Chondrocyte (in vitro differentiated cells): ENCODE measurements around the gene TXK. TPM values are rescaled to one million over a fixed set of nuclear protein-coding genes. Genes with fewer than 3 reads are reported as not detected.

ENCODE experiments used
- DNase-seq: peaks from one replicate; pipeline ENCODE4 v3.0.0; 2021; ENCODE audit warnings: mixed read lengths, low spot score
- H3K27ac Mint-ChIP-seq: one replicate; pipeline ENCODE4 v1.8.0; 2021; ENCODE audit warnings: mild to moderate bottlenecking, moderate library complexity, mixed read lengths; ENCODE audit not compliant: unreplicated experiment
- H3K27me3 Mint-ChIP-seq: 2 replicates; pipeline ENCODE4 v1.8.0; 2021; ENCODE audit warnings: low read depth, mixed read lengths
- H3K36me3 Mint-ChIP-seq: 2 replicates; pipeline ENCODE4 v1.8.0; 2021; ENCODE audit warnings: low read depth, mixed read lengths
- H3K4me1 Mint-ChIP-seq: 2 replicates; pipeline ENCODE4 v1.8.0; 2021; ENCODE audit warnings: low read depth, mild to moderate bottlenecking, mixed read lengths
- H3K4me3 Mint-ChIP-seq: one replicate; pipeline ENCODE4 v1.8.0; 2021; ENCODE audit warnings: mild to moderate bottlenecking, moderate library complexity, mixed read lengths; ENCODE audit not compliant: unreplicated experiment
- H3K9me3 Mint-ChIP-seq: 2 replicates; pipeline ENCODE4 v1.8.0; 2021; ENCODE audit warnings: low read depth, mixed read lengths
- CTCF ChIP-seq: fragments of 200-600 bp; sonication (generic); IDR thresholded peaks from 2 replicates; pipeline ENCODE4 v1.5.0; 2021; ENCODE audit warnings: antibody characterized with exemption, mild to moderate bottlenecking, moderate library complexity
- total RNA-seq: library from RNA; stranded (reverse); gene quantifications from 3 replicates; pipeline ENCODE4 v1.2.1, GENCODE V29; 2021

TXK gene
- total RNA-seq, 1 donor from 2014 or later, result 0.22 TPM

- TF ChIP-seq CTCF, result no peak
- no peaks in the 10 kb centered on the region for H3K27me3 Mint-ChIP-seq
- peaks cover 31% of the 10 kb centered on the region for H3K4me1 Mint-ChIP-seq
- no peak overlapping the region for H3K27ac Mint-ChIP-seq
- no peak overlapping the region for H3K4me3 Mint-ChIP-seq
- no peaks in the 10 kb centered on the region for H3K9me3 Mint-ChIP-seq
- DNase-seq, result no peak
- H3K36me3 Mint-ChIP-seq, result no peaks in the 10 kb centered on the region
Observed at GRCh38 chr4:48130100-48130499, 4.0 kb downstream of the TXK start.

GRCh38 chr4:48129307-48130014 is 4.6 kb downstream of the TXK start:
- Mint-ChIP-seq H3K36me3 (no peaks in the 10 kb centered on the region), H3K9me3 (no peaks in the 10 kb centered on the region), H3K27ac (peak overlapping the region; percentile 32), H3K4me1 (peaks cover 31% of the 10 kb centered on the region), H3K27me3 (no peaks in the 10 kb centered on the region), H3K4me3 (no peak overlapping the region)
- DNase-seq, result no peak
- no peak for TF ChIP-seq CTCF

- TF ChIP-seq CTCF, result peak; percentile 82
- H3K4me3 Mint-ChIP-seq, result peak overlapping the region; percentile 59
- H3K9me3 Mint-ChIP-seq, result no peaks in the 10 kb centered on the region
- no peaks in the 10 kb centered on the region for H3K36me3 Mint-ChIP-seq
- peaks cover 25% of the 10 kb centered on the region for H3K4me1 Mint-ChIP-seq
- DNase-seq, result no peak
- peak overlapping the region; percentile 89 for H3K27ac Mint-ChIP-seq
- peaks cover 9% of the 10 kb centered on the region for H3K27me3 Mint-ChIP-seq
Observed at GRCh38 chr4:48127682-48128404, 6.2 kb downstream of the TXK start.

GRCh38 chr4:48127231-48127630 is 6.8 kb downstream of the TXK start:
- Mint-ChIP-seq H3K27me3 (peaks cover 9% of the 10 kb centered on the region), H3K9me3 (no peaks in the 10 kb centered on the region), H3K4me3 (no peak overlapping the region), H3K27ac (no peak overlapping the region), H3K4me1 (peaks cover 25% of the 10 kb centered on the region), H3K36me3 (no peaks in the 10 kb centered on the region)
- TF ChIP-seq CTCF, result no peak
- DNase-seq, result no peak

GRCh38 chr4:48126621-48127020 is 7.4 kb downstream of the TXK start:
- H3K27me3 Mint-ChIP-seq, result peaks cover 9% of the 10 kb centered on the region
- H3K9me3 Mint-ChIP-seq, result no peaks in the 10 kb centered on the region
- no peak overlapping the region for H3K4me3 Mint-ChIP-seq
- no peak for TF ChIP-seq CTCF
- H3K4me1 Mint-ChIP-seq, result peaks cover 25% of the 10 kb centered on the region
- no peak overlapping the region for H3K27ac Mint-ChIP-seq
- H3K36me3 Mint-ChIP-seq, result no peaks in the 10 kb centered on the region
- DNase-seq, result no peak
